K562 (cell line): ENCODE results near the gene HLF. TPM values are rescaled to one million over a fixed set of nuclear protein-coding genes. Genes with fewer than 3 reads are reported as not detected.

Experiments
- ATAC-seq: fragments of 200-7000 bp; cut with Tn5 transposase; 3 replicates; pipeline ENCODE4 v1.9.1; 2020; ENCODE audit warnings: moderate library complexity
- BruUV-seq: library from RNA; stranded (reverse); fragments of 400-500 nt; replicated peaks from 2 replicates; lab custom pipeline; 2021; lab: Mats Ljungman, UMichigan
- CTCF ChIA-PET: fragments of 300-600 bp; formaldehyde crosslinking; extraction: SDS; loops from one replicate; lab custom pipeline; 2021; ENCODE audit warnings: low intra/inter-chr PET ratio; lab: Yijun Ruan, JAX
- POLR2A ChIA-PET: fragments of 300-600, 350-650 bp; sonication (Branson Sonifier 250); formaldehyde crosslinking; extraction: SDS; loops from one replicate; lab custom pipeline; 2021; ENCODE audit warnings: antibody characterized with exemption, inconsistent platforms; lab: Yijun Ruan, JAX
- DNase-seq, 4 experiments: peaks; one replicate each; pipeline versions ENCODE4 v3.0.0 to v3.0.0-alpha.2; 2011 to 2018; ENCODE audit warnings: low spot score in 3 of 4, mixed read lengths in 3 of 4; ENCODE audit errors: extremely low read depth in 1 of 4
- FAIRE-seq: peaks from 2 replicates; lab custom pipeline; 2011; peaks lifted over from hg19 to GRCh38; lab: Jason Lieb, UNC
- H2AFZ ChIP-seq: 2 replicates; pipeline ENCODE4 v1.6.0; 2011; ENCODE audit warnings: low read depth, low read length, control low read depth, inconsistent platforms
- H3K27ac ChIP-seq: fragments of 200-600 bp; 3 replicates; pipeline ENCODE4 v1.8.0; 2011; ENCODE audit warnings: low read depth, mild to moderate bottlenecking, control low read depth, inconsistent platforms, low read length, moderate library complexity, mixed read lengths; ENCODE audit errors: extremely low read depth
- H3K27me3 ChIP-seq, 2 experiments: fragments of 300-600 bp in 1 of 2; 2 replicates in 1 of 2; 3 replicates in 1 of 2; pipeline versions ENCODE4 v1.6.0 to v1.8.0; 2011; ENCODE audit warnings: inconsistent platforms in 2 of 2, low read length in 2 of 2, mild to moderate bottlenecking in 1 of 2, mixed read lengths in 1 of 2, moderate library complexity in 1 of 2; ENCODE audit not compliant: control insufficient read depth in 2 of 2, insufficient read depth in 2 of 2
- H3K36me3 ChIP-seq: fragments of 300-600 bp; 3 replicates; pipeline ENCODE4 v1.8.0; 2011; ENCODE audit warnings: mild to moderate bottlenecking, low read length, inconsistent platforms; ENCODE audit not compliant: control insufficient read depth, insufficient read depth
- H3K4me1 ChIP-seq, 2 experiments: fragments of 200-600 bp in 1 of 2; replicated peaks in 1 of 2; 2 replicates in 1 of 2; 3 replicates in 1 of 2; pipeline versions ENCODE4 v1.5.1 to v1.8.0; 2011; ENCODE audit warnings: inconsistent platforms in 2 of 2, low read length in 2 of 2, mild to moderate bottlenecking in 1 of 2, mixed read lengths in 1 of 2, moderate library complexity in 1 of 2; ENCODE audit not compliant: control insufficient read depth in 2 of 2, insufficient read depth in 2 of 2
- H3K4me2 ChIP-seq: 2 replicates; pipeline ENCODE4 v1.6.1; 2011; ENCODE audit warnings: low read length, control low read depth, inconsistent platforms, mixed read lengths; ENCODE audit not compliant: insufficient read depth
- H3K4me3 ChIP-seq: fragments of 200-600 bp; sonication (generic), shearing (Covaris generic); 2 replicates; pipeline ENCODE4 v1.5.1; 2016; ENCODE audit warnings: control low read depth, inconsistent platforms
- H3K79me2 ChIP-seq: fragments of 200-600 bp; 3 replicates; pipeline ENCODE4 v1.8.0; 2011; ENCODE audit warnings: low read length, inconsistent platforms; ENCODE audit not compliant: control insufficient read depth, insufficient read depth
- H3K9ac ChIP-seq, 2 experiments: 2 replicates each; pipeline versions ENCODE4 v1.6.0 to v1.6.1; 2011; ENCODE audit warnings: low read depth in 2 of 2, low read length in 2 of 2, control low read depth in 1 of 2, inconsistent platforms in 1 of 2, mild to moderate bottlenecking in 1 of 2, mixed read lengths in 1 of 2; ENCODE audit not compliant: insufficient read depth in 1 of 2
- H3K9me1 ChIP-seq: one replicate; pipeline ENCODE4 v1.6.0; 2011; ENCODE audit warnings: inconsistent platforms, mild to moderate bottlenecking, low read length, moderate library complexity; ENCODE audit not compliant: control insufficient read depth, insufficient read depth
- H3K9me3 ChIP-seq: replicated peaks from 2 replicates; pipeline ENCODE4 v1.5.1; 2011; ENCODE audit warnings: low read depth, low read length, inconsistent platforms; ENCODE audit not compliant: control insufficient read depth, insufficient read depth
- H4K20me1 ChIP-seq: replicated peaks from 2 replicates; pipeline ENCODE4 v1.6.1; 2011; ENCODE audit warnings: low read length, inconsistent platforms, mixed read lengths; ENCODE audit not compliant: control insufficient read depth, insufficient read depth
- ATF4 ChIP-seq: fragments of 450-650 bp; formaldehyde crosslinking; IDR thresholded peaks from 2 replicates; pipeline ENCODE4 v1.4.0; 2022; ENCODE audit warnings: mild to moderate bottlenecking, moderate library complexity
- MAZ ChIP-seq, 2 experiments: fragments of 450-650 bp in 1 of 2; sonication (generic) in 1 of 2; formaldehyde crosslinking; IDR thresholded peaks in 1 of 2; conservative IDR thresholded peaks in 1 of 2; 2 replicates each; pipeline versions ENCODE4 v1.4.0 to v1.5.0; 2020; ENCODE audit warnings: mild to moderate bottlenecking in 1 of 2, missing genetic modification reagents in 1 of 2
- NFIC ChIP-seq: fragments of 450-650 bp; IDR thresholded peaks from 2 replicates; pipeline ENCODE4 v1.6.1; 2017; ENCODE audit warnings: mild to moderate bottlenecking, inconsistent platforms
- ZNF12 ChIP-seq: sonication (generic); formaldehyde crosslinking; IDR thresholded peaks from 2 replicates; pipeline ENCODE4 v1.4.0; 2020; ENCODE audit warnings: mild to moderate bottlenecking, missing genetic modification reagents
- ZNF324 ChIP-seq: fragments of 250-450 bp; sonication (Bioruptor Pico); IDR thresholded peaks from 2 replicates; pipeline ENCODE4 v1.4.0; 2020; ENCODE audit warnings: mild to moderate bottlenecking
- ZNF551 ChIP-seq: fragments of 250-450 bp; sonication (Bioruptor Pico); IDR thresholded peaks from 2 replicates; pipeline ENCODE4 v1.5.0; 2021; ENCODE audit warnings: mild to moderate bottlenecking, moderate library complexity
- ZNF655 ChIP-seq: fragments of 250-450 bp; sonication (Bioruptor Pico); IDR thresholded peaks from 2 replicates; pipeline ENCODE4 v1.5.0; 2021
- ZNF668 ChIP-seq: fragments of 250-450 bp; sonication (Bioruptor Pico); IDR thresholded peaks from 2 replicates; pipeline ENCODE4 v1.8.0; 2022; ENCODE audit warnings: mild to moderate bottlenecking, inconsistent platforms
- WGBS: fragments of 100-300 bp; shearing (Covaris generic); methylation state at CpG from one replicate; pipeline ENCODE4 v1.1.6; 2016; ENCODE audit warnings: low coverage, mixed read lengths; ENCODE audit not compliant: insufficient coverage; ENCODE audit errors: missing lambda C conversion rate; 5-methylcytosine and 5-hydroxymethylcytosine counted together
- in situ Hi-C: fragments of 300-500 bp; cut with MboI; formaldehyde crosslinking; loops from 4 replicates; pipeline ENCODE4 v1.15.0; 2018; ENCODE audit warnings: inconsistent platforms, mixed read lengths
- intact Hi-C: fragments of 100-400 bp; cut with micrococcal nuclease; formaldehyde crosslinking; loops from 2 replicates; pipeline ENCODE4 v1.14.2; 2022
- polyA plus RNA-seq, 8 experiments: library from polyadenylated mRNA; depleted of rRNA in 4 of 8; stranded (reverse) in 5 of 8; unstranded in 3 of 8; fragments of >200 nt; fragmentation: Nextera tagmentation in 2 of 8; fragmentation: Illumina TruSeq in 1 of 8; extraction: Ambion mirVana in 2 of 8; extraction: Trizol in 1 of 8; gene quantifications; 2 replicates each; pipeline versions ENCODE4 v1.2.1 to v1.2.3, GENCODE V29; 2011 to 2014; ENCODE audit warnings: inconsistent platforms in 1 of 8, missing spikeins in 1 of 8
- total RNA-seq, 7 experiments: library from RNA; depleted of rRNA in 6 of 7; stranded (reverse); fragments of >200 nt in 6 of 7; fragmentation: Illumina TruSeq in 2 of 7; extraction: Trizol in 2 of 7; gene quantifications; 2 replicates each; pipeline versions ENCODE4 v1.2.1 to v1.2.3, GENCODE V29; 2011 to 2021; ENCODE audit warnings: low replicate concordance in 1 of 7

The HLF gene
- total and polyA plus RNA-seq, 9 of the 15 experiments (the other 6 are each of a cell fraction or from before 2014, with no cell fraction given): 0.03 to 0.24 (median 0.09) TPM

GRCh38 chr17:55325406-55325805 is 60.6 kb downstream of the HLF start:
- no peaks in the 10 kb centered on the region for H3K79me2 ChIP-seq
- intact Hi-C loops (loop anchor here (2.0 kb wide), 1 partner anchor 23 kb away; no protein-coding TSS in a partner anchor), in situ Hi-C loops (no loop called here)
- H2AFZ ChIP-seq: no peak overlapping the region
- H3K9me3 ChIP-seq: no peaks in the 10 kb centered on the region
- ATAC-seq (no peak), DNase-seq (no peak), FAIRE-seq (no peak)
- CTCF ChIA-PET: no interaction called here
- TF ChIP-seq ZNF668 (CRISPR knock-in tag) (no peak), ZNF655 (CRISPR knock-in tag) (no peak), ZNF12 (CRISPR knock-in tag) (no peak), ZNF551 (CRISPR knock-in tag) (no peak), MAZ (CRISPR knock-in tag; conservative IDR thresholded peaks at IDR 0.05 in 1 of 2, IDR thresholded peaks at IDR 0.05 in 1 of 2) (no peak), ZNF324 (CRISPR knock-in tag) (no peak), NFIC (no peak), ATF4 (CRISPR knock-in tag) (no peak)
- no peaks in the 10 kb centered on the region for H3K27me3 ChIP-seq
- no peaks in the 10 kb centered on the region for H3K36me3 ChIP-seq
- no peak overlapping the region for H3K4me2 ChIP-seq
- POLR2A ChIA-PET: interaction anchor here (1.4 kb wide), 1 partner anchor 15 kb away, joined by 3 read pairs; no protein-coding TSS in a partner anchor
- WGBS: 64% methylated on average over 2 of the region's 2 CpGs
- H3K9ac ChIP-seq: no peak overlapping the region
- no peak overlapping the region for H3K4me3 ChIP-seq
- H4K20me1 ChIP-seq: no peaks in the 10 kb centered on the region
- H3K4me1 ChIP-seq: peaks cover 4 to 14% of the 10 kb centered on the region in 2 experiments
- H3K27ac ChIP-seq: no peak overlapping the region
- H3K9me1 ChIP-seq: no peaks in the 10 kb centered on the region
- BruUV-seq: no TSS peak
